ENCODE measurements around the gene SIL1. TPM values are rescaled to one million over a fixed set of nuclear protein-coding genes. Genes with fewer than 3 reads are reported as not detected.

Gene SIL1
- total RNA-seq: 100 to 1,000 TPM in 1 of 4 donors, 10 to 100 TPM in 3; 17.4 to 122 (median 58.3) TPM

DNA sequence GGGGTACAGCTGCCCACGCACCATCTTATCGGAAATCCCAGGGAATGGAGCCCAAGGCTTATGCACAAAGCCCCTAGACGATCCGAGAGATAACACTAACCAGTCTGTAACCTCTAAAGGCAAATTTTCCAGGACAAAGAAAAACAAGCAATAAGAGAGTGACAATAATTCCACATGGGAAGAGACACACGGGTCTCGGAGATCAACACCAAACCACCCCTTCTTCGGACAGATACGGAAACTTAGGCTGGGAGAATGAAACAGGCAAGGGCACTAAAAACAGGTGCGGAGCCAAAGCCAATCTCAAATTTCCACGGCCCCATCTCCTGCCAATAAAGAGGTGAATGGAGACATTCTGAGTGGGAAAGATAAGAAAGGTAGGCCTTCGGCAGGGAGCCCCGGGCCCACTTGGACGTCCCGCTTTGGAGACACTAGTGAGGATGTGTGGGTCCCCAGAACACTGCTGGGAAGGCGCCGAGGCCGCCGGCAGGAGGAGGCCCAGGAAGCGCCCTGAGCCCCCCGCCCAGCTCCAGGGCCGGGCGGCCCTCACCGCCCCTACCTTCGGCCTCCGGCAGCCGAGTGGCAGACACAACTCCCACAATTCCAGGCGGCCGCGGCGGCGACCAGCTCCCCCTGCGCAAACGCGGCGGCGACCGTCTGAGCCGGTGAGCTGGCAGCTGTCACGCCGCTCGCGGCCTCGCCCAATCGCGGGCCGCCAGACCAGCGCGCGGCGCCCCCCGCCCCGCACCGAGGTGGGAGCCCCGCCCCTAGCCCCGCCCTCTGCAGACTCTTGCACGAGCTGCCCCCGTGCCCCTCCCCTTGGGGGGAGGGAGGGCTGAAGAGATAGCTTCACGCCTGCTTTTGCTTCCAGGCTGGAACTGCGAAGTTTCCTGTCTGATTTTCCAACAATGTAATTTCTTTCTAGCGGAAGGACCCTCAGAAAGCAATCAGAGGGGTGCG lies at the start of gene SIL1:
SIL1 (minus strand) TSS at position 659 of the 960 bp plus-strand sequence. CDS start 70,525 bp downstream, outside the sequence.
- H3K27ac ChIP-seq: peak within 1 kb of the TSS; percentile 95 to 97
- peak; percentile 97 to 98 for DNase-seq

DNA sequence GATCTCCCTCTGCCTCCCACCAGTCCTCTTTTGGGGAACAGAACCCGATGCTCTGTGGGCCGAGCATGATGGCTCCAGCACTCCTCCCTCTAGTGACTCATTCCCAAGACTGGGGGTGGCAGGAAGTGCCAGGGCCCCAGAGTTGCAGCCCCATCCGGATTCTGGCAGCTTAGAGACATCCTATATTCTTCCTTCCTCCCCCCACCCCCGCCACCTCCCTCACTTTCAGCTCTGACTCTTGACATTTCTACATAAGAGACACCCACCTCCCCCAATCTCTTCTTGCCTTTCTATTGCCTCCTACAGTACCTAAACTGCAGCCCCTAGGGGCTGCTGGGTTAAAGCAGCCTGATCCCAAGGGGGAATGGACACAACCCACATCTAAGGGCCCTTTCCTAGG lies 48.2 kb upstream of the SIL1 start:
- TF ChIP-seq, protein P1, sequence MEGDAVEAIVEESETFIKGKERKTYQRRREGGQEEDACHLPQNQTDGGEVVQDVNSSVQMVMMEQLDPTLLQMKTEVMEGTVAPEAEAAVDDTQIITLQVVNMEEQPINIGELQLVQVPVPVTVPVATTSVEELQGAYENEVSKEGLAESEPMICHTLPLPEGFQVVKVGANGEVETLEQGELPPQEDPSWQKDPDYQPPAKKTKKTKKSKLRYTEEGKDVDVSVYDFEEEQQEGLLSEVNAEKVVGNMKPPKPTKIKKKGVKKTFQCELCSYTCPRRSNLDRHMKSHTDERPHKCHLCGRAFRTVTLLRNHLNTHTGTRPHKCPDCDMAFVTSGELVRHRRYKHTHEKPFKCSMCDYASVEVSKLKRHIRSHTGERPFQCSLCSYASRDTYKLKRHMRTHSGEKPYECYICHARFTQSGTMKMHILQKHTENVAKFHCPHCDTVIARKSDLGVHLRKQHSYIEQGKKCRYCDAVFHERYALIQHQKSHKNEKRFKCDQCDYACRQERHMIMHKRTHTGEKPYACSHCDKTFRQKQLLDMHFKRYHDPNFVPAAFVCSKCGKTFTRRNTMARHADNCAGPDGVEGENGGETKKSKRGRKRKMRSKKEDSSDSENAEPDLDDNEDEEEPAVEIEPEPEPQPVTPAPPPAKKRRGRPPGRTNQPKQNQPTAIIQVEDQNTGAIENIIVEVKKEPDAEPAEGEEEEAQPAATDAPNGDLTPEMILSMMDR (IDR thresholded peaks at IDR 0.05): no peak
- no peak for TF ChIP-seq POLR2A (IDR thresholded peaks at IDR 0.05)
- intact Hi-C loops (cut with DNase I; ENCODE audit: low total_unique reads): no loop called here

More for the DNA sequence above, at the start of gene SIL1:
- no peaks in the 10 kb centered on the region for H3K27me3 ChIP-seq
- H3K9me3 ChIP-seq: no peaks in the 10 kb centered on the region
- intact Hi-C loops (cut with DNase I; ENCODE audit: low total_unique reads): no loop called here
- TF ChIP-seq POLR2A (IDR thresholded peaks at IDR 0.05): peak; percentile 87 to 93
- TF ChIP-seq, protein P1 (IDR thresholded peaks at IDR 0.05): peak in 1 of 4 experiments; percentile 20
- H3K36me3 ChIP-seq: no peaks in the 10 kb centered on the region
- no peaks in the 10 kb centered on the region for H3K4me1 ChIP-seq
- peak within 1 kb of the TSS; percentile 60 to 87 for H3K4me3 ChIP-seq

DNA sequence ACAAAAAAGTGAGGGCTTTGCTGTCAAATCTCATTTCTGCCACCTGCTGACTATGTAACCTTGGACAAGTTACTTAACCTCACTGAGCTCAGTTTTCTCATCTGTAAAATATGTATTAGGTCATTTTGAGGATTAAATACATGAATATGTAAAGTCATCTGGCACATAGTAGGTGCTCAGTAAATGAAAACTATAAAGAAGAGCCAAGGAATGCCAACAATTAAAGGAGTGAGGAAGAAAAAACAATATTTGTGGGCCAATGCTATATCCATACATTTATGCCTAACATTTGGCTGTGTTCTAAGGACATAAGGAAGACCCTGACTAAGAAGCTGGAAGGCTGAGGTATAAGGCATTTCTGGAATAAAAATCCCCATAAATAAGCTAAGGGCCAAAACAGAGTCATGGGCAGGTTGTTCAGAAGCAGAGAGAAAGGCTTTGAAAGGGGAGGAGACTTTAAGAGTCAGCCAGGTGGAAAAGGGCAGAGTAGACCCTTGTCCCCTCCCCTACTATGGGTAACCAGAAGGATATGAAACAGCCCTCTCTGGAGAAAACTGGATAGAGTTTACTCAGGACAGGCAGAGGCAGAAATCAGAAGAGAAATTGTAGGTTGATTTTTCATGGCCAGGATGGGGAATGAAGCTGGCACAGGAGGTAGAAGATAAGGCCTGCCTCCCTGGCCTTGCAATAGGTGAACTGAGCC lies 47.6 kb upstream of the SIL1 start:
- TF ChIP-seq, protein P1 (IDR thresholded peaks at IDR 0.05): no peak
- no peak for TF ChIP-seq POLR2A (IDR thresholded peaks at IDR 0.05)
- intact Hi-C loops (cut with DNase I; ENCODE audit: low total_unique reads): no loop called here
- no peaks in the 10 kb centered on the region for H3K9me3 ChIP-seq

More for the DNA sequence above, 48.2 kb upstream of the SIL1 start:
- Histone ChIP-seq H3K9me3 (no peaks in the 10 kb centered on the region), H3K27me3 (no peaks in the 10 kb centered on the region), H3K36me3 (no peaks in the 10 kb centered on the region), H3K27ac (no peak overlapping the region), H3K4me1 (no peaks in the 10 kb centered on the region), H3K4me3 (no peak overlapping the region)
- no peak for DNase-seq

DNA sequence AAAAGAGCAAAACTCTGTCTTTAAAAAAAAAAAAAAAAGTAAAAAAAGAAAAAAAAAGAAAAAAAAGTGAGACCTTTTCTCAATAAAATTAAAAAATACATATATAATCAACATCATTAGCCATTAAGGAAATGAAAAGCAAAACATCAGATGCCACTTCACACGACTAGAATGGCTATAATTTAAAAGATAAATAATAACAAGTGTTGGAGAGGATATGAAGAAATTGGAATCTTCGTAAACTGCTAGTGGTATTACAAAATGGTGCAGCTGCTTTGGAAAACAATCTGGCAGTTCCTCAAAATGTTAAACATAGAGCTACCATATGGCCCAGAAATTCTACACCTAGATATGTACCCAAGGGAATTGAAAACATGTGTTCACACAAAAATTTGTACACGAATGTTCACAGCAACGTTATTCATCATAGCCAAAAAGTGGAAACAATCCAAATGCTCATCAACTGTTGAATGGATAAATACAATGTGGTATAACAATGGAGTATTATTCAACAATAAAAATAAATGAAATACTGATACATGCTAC lies 45.3 kb upstream of the SIL1 start:
- Histone ChIP-seq H3K9me3 (no peaks in the 10 kb centered on the region), H3K4me3 (no peak overlapping the region), H3K36me3 (no peaks in the 10 kb centered on the region), H3K4me1 (no peaks in the 10 kb centered on the region), H3K27me3 (no peaks in the 10 kb centered on the region), H3K27ac (no peak overlapping the region)
- intact Hi-C loops (cut with DNase I; ENCODE audit: low total_unique reads): no loop called here
- DNase-seq: no peak
- no peak for TF ChIP-seq POLR2A (IDR thresholded peaks at IDR 0.05)
- TF ChIP-seq, protein P1 (IDR thresholded peaks at IDR 0.05): no peak

More for the DNA sequence above, 47.6 kb upstream of the SIL1 start:
- Histone ChIP-seq H3K27me3 (no peaks in the 10 kb centered on the region), H3K4me1 (no peaks in the 10 kb centered on the region), H3K36me3 (no peaks in the 10 kb centered on the region), H3K27ac (no peak overlapping the region), H3K4me3 (no peak overlapping the region)
- no peak for DNase-seq

Data from uterus (tissue), 4 donors.